ENCODE results near the gene CMTM2.

CMTM2 gene

GRCh38 chr16:66569827-66570405 lies 9.3 kb upstream of the CMTM2 start:
- FAIRE-seq (no peak), DNase-seq (ENCODE audit: insufficient read length, low spot score) (no peak)
- TF ChIP-seq, protein P1, sequence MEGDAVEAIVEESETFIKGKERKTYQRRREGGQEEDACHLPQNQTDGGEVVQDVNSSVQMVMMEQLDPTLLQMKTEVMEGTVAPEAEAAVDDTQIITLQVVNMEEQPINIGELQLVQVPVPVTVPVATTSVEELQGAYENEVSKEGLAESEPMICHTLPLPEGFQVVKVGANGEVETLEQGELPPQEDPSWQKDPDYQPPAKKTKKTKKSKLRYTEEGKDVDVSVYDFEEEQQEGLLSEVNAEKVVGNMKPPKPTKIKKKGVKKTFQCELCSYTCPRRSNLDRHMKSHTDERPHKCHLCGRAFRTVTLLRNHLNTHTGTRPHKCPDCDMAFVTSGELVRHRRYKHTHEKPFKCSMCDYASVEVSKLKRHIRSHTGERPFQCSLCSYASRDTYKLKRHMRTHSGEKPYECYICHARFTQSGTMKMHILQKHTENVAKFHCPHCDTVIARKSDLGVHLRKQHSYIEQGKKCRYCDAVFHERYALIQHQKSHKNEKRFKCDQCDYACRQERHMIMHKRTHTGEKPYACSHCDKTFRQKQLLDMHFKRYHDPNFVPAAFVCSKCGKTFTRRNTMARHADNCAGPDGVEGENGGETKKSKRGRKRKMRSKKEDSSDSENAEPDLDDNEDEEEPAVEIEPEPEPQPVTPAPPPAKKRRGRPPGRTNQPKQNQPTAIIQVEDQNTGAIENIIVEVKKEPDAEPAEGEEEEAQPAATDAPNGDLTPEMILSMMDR (IDR thresholded peaks at IDR 0.05; ENCODE audit: insufficient read depth, missing control alignments) = no peak

DNA sequence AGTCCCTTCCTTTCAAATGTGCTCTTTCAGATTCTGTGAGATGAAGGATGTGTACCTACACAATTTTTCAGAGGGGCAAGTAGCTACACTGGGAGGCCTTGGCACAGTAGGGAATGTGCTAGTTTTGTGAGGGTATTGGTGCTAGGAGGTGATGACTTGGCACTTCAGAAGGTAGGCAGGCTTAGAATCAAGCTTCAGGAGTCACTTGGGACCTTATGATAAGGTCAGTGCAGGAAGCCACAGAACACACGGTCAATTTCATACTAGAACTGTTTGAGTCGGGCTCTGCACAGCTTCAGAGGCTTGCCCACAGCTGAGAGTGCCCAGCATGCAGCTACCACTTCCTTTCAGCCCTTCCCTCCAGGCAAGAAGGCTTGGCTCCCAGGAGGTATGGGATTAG lies 6.9 kb upstream of the CMTM2 start:
- TF ChIP-seq, protein P1 (IDR thresholded peaks at IDR 0.05; ENCODE audit: insufficient read depth, missing control alignments) = no peak
- no peak for DNase-seq (ENCODE audit: insufficient read length, low spot score)
- FAIRE-seq = no peak

DNA sequence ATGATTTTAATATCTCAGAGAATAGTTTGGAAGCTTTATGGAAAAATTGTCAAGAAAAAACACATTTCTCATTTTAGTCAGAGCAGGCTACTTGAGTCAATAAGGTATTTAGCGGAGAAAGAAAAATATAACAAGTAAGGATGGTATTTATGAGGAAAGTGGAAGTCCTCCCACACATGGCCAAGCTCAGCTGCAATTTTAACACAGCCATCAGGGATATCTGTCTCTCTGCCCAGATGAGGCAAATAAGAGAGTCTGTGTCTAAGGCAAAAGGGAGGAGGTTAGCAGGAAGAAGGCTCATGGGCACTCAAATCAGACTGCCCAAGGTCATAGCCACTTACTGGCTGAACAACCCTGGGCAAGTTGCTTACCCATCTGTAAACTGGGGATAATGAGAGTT lies 5.2 kb upstream of the CMTM2 start:
- no peak for FAIRE-seq
- DNase-seq (ENCODE audit: insufficient read length, low spot score) = no peak
- TF ChIP-seq, protein P1 (IDR thresholded peaks at IDR 0.05; ENCODE audit: insufficient read depth, missing control alignments) = no peak

- no peak for DNase-seq (ENCODE audit: insufficient read length, low spot score)
- FAIRE-seq = no peak
Measured at GRCh38 chr16:66574531-66574930, 4.7 kb upstream of the CMTM2 start.

DNA sequence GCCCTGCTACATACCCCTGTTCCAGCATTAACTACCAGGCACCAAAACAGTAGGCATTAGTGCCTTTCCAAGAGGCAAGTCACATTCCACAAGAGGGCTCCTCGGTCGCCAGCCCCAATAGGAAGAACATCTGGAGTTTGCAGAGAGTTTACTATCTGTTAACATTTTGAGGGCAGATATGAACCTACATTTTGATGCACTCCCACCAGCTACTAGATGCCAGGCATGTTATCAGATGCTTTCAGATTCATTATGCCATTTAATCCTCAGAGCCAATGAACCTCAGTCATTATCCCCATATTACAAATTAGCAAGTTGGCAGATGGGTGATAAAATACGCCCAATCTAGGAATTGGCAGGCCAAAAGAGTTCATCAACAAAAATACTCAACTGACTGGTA lies 4.2 kb upstream of the CMTM2 start:
- TF ChIP-seq, protein P1 (IDR thresholded peaks at IDR 0.05; ENCODE audit: insufficient read depth, missing control alignments) = no peak
- DNase-seq (ENCODE audit: insufficient read length, low spot score) (no peak), FAIRE-seq (no peak)

More at GRCh38 chr16:66574531-66574930, 4.7 kb upstream of the CMTM2 start:
- TF ChIP-seq, protein P1 (IDR thresholded peaks at IDR 0.05; ENCODE audit: insufficient read depth, missing control alignments) = no peak

DNA sequence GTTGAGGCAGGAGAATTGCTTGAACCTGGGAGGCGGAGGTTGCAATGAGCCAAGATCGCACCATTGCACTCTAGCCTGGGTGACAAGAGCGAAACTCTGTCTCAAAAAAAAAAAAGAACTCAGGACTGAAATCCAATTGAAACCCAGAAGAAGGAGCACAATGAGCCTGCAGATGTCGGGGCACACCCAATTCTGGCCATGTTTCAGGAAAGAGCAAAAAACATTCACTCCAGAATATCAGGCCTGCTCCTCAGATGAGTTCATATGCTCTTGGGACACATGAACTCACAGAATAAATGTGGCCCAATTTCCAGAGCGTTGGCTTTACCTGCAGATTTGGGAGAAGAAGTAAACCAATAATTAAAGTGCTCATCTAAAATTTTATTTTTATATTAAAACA lies 3.0 kb upstream of the CMTM2 start:
- FAIRE-seq (no peak), DNase-seq (ENCODE audit: insufficient read length, low spot score) (no peak)
- TF ChIP-seq, protein P1 (IDR thresholded peaks at IDR 0.05; ENCODE audit: insufficient read depth, missing control alignments) = no peak

- TF ChIP-seq, protein P1 (IDR thresholded peaks at IDR 0.05; ENCODE audit: insufficient read depth, missing control alignments) = no peak
- FAIRE-seq (no peak), DNase-seq (ENCODE audit: insufficient read length, low spot score) (no peak)
Measured at GRCh38 chr16:66580605-66581209, 1.4 kb downstream of the CMTM2 start.

Measured in D721Med (cell line).